Lower lobe of right lung (tissue), 2 donors: Measurements from ENCODE around the gene ANKRD63. TPM values are rescaled to one million over a fixed set of nuclear protein-coding genes. Genes with fewer than 3 reads are reported as not detected.

ENCODE experiments used
- ATAC-seq, 2 donors: fragments of 200-7000 bp; cut with Tn5 transposase; one replicate each; pipeline ENCODE4 v1.9.1; 2020 to 2022; ENCODE audit warnings: mild to moderate bottlenecking in 2 of 2, moderate library complexity in 2 of 2
- DNase-seq: peaks from one replicate; pipeline ENCODE4 v3.0.0-alpha.2; 2020
- H3K27ac ChIP-seq: fragments of 200-600 bp; one replicate; pipeline ENCODE4 v1.8.0; 2022
- H3K27me3 ChIP-seq: fragments of 200-600 bp; one replicate; pipeline ENCODE4 v1.8.0; 2022; ENCODE audit warnings: low read depth
- H3K36me3 ChIP-seq: fragments of 200-600 bp; one replicate; pipeline ENCODE4 v1.8.0; 2022; ENCODE audit warnings: mild to moderate bottlenecking
- H3K4me1 ChIP-seq: fragments of 200-600 bp; one replicate; pipeline ENCODE4 v1.8.0; 2022
- H3K4me3 ChIP-seq: fragments of 200-600 bp; one replicate; pipeline ENCODE4 v1.8.0; 2022; ENCODE audit warnings: mild to moderate bottlenecking
- H3K9me3 ChIP-seq: fragments of 200-600 bp; one replicate; pipeline ENCODE4 v1.8.0; 2022
- CTCF ChIP-seq: fragments of 200-600 bp; IDR thresholded peaks from one replicate; pipeline ENCODE4 v1.8.0; 2022; ENCODE audit warnings: antibody characterized with exemption, mild to moderate bottlenecking
- intact Hi-C: fragments of 100-400 bp; cut with DNase I; formaldehyde crosslinking; loops from one replicate; pipeline ENCODE4 v1.11.0; 2022
- total RNA-seq: library from RNA; stranded (reverse); fragmentation: NEBNext Ultra II Directional; extraction: Animal tissue kit (Norgen Biotek cat#: 25700); gene quantifications from one replicate; pipeline ENCODE4 v1.2.1, GENCODE V29; 2021
- donor health status: DM: no; HTN: yes; CAD: no; lungs with severe emphysema.

ANKRD63 gene
- total RNA-seq, 1 donor from 2014 or later: not detected

GRCh38 chr15:40275523-40275922 is 7.3 kb downstream of the ANKRD63 start:
- Histone ChIP-seq H3K4me1 (peaks cover 23% of the 10 kb centered on the region), H3K9me3 (no peaks in the 10 kb centered on the region), H3K4me3 (no peak overlapping the region), H3K27ac (no peak overlapping the region), H3K27me3 (peaks cover 30% of the 10 kb centered on the region), H3K36me3 (no peaks in the 10 kb centered on the region)
- ATAC-seq (no peak), DNase-seq (no peak)
- no peak for TF ChIP-seq CTCF
- intact Hi-C loops: loop anchor here (10.0 kb wide), 1 partner anchor 231 kb away; no protein-coding TSS in a partner anchor

GRCh38 chr15:40274350-40275274 is 8.3 kb downstream of the ANKRD63 start:
- DNase-seq (peak; percentile 85), ATAC-seq (peak; percentile 73 to 88)
- Histone ChIP-seq H3K36me3 (no peaks in the 10 kb centered on the region), H3K27ac (no peak overlapping the region), H3K4me1 (peaks cover 18% of the 10 kb centered on the region), H3K27me3 (peaks cover 21% of the 10 kb centered on the region), H3K4me3 (no peak overlapping the region), H3K9me3 (no peaks in the 10 kb centered on the region)
- intact Hi-C loops: loop anchor here (5.0 to 10.0 kb wide), 2 partner anchors 57 to 230 kb away; no protein-coding TSS in a partner anchor
- peak; percentile 100 for TF ChIP-seq CTCF

- H3K36me3 ChIP-seq: no peaks in the 10 kb centered on the region
- no peaks in the 10 kb centered on the region for H3K9me3 ChIP-seq
- no peak for ATAC-seq
- no peak overlapping the region for H3K27ac ChIP-seq
- no peak overlapping the region for H3K4me3 ChIP-seq
- DNase-seq: no peak
- H3K4me1 ChIP-seq: peaks cover 12% of the 10 kb centered on the region
- intact Hi-C loops: loop anchor here (5.0 to 10.0 kb wide), 2 partner anchors 56 to 229 kb away; no protein-coding TSS in a partner anchor
- no peak for TF ChIP-seq CTCF
- peaks cover 9% of the 10 kb centered on the region for H3K27me3 ChIP-seq
Observed at GRCh38 chr15:40273428-40273827, 9.4 kb downstream of the ANKRD63 start.

GRCh38 chr15:40272485-40273056 is 10.3 kb downstream of the ANKRD63 start:
- Histone ChIP-seq H3K27ac (no peak overlapping the region), H3K4me1 (peaks cover 4% of the 10 kb centered on the region), H3K4me3 (no peak overlapping the region), H3K9me3 (no peaks in the 10 kb centered on the region), H3K36me3 (no peaks in the 10 kb centered on the region), H3K27me3 (peaks cover under 1% of the 10 kb centered on the region)
- no peak for TF ChIP-seq CTCF
- intact Hi-C loops: loop anchor here (5.0 to 10.0 kb wide), 2 partner anchors 55 to 228 kb away; no protein-coding TSS in a partner anchor
- DNase-seq (no peak), ATAC-seq (no peak)

- ATAC-seq (no peak), DNase-seq (no peak)
- Histone ChIP-seq H3K9me3 (no peaks in the 10 kb centered on the region), H3K36me3 (no peaks in the 10 kb centered on the region), H3K27me3 (no peaks in the 10 kb centered on the region), H3K4me3 (no peak overlapping the region), H3K4me1 (peaks cover 3% of the 10 kb centered on the region), H3K27ac (no peak overlapping the region)
- TF ChIP-seq CTCF: no peak
- intact Hi-C loops: loop anchor here (5.0 to 10.0 kb wide), 2 partner anchors 55 to 227 kb away; no protein-coding TSS in a partner anchor
Observed at GRCh38 chr15:40271685-40272484, 11.0 kb downstream of the ANKRD63 start.
